Measurements from ENCODE around the gene CCDC167. TPM values are rescaled to one million over a fixed set of nuclear protein-coding genes. Genes with fewer than 3 reads are reported as not detected.

The CCDC167 gene
- total and polyA plus RNA-seq, 12 donors = 17.5 to 103 (median 24.2) TPM

DNA sequence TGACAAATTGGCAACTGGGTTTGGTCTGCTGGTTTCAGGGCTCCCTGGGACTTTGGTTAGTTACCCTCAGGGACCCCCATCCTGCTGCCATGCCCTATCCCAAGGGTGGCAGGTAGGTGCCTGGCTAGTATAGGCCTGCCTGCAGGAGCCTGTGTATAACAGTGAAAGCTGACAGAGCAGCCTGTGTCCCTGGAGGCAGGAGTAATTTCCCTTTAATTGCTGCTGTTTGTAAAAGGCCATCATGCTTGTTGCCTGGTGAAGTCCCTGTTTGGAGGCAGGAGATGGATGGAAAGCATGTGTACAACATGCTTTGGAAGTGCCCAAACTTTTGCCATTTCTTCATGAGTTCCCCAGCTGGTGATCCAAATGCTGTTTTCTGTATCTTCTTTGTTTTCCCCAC lies 36.6 kb downstream of the CCDC167 start:
- ATAC-seq = no peak
- Histone ChIP-seq H3K9me3 (peaks cover 0 to 23% (median 18%) of the 10 kb centered on the region in 11 donors), H3K36me3 (peaks cover 0 to 100% (median 58%) of the 10 kb centered on the region in 9 donors), H3K27ac (no peak overlapping the region), H3K4me1 (no peaks in the 10 kb centered on the region), H3K27me3 (no peaks in the 10 kb centered on the region), H3K4me3 (no peak overlapping the region)
- no peak for DNase-seq
- TF ChIP-seq, protein P1, sequence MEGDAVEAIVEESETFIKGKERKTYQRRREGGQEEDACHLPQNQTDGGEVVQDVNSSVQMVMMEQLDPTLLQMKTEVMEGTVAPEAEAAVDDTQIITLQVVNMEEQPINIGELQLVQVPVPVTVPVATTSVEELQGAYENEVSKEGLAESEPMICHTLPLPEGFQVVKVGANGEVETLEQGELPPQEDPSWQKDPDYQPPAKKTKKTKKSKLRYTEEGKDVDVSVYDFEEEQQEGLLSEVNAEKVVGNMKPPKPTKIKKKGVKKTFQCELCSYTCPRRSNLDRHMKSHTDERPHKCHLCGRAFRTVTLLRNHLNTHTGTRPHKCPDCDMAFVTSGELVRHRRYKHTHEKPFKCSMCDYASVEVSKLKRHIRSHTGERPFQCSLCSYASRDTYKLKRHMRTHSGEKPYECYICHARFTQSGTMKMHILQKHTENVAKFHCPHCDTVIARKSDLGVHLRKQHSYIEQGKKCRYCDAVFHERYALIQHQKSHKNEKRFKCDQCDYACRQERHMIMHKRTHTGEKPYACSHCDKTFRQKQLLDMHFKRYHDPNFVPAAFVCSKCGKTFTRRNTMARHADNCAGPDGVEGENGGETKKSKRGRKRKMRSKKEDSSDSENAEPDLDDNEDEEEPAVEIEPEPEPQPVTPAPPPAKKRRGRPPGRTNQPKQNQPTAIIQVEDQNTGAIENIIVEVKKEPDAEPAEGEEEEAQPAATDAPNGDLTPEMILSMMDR (IDR thresholded peaks at IDR 0.05) = no peak
- intact Hi-C loops (cut with DNase I) = no loop called here

DNA sequence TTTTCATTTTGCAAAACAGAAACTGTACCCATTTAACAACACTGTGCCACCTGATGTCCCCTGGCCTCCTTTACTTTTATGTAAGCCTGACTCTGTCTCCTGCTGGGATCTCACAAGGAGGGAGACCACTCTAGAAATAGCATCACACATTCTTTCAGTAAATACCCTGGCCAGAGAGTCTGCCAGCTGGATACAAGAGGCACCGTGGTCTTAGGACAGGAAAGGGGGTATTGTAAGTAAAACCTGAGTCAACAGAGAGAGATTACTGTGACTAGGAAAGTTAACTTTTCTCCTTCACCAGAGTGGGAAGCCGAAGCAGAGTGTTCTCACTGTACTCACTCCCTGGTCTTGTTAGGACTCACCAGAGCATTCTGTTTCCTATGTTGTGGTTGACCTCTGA lies 38.9 kb downstream of the CCDC167 start:
- Histone ChIP-seq H3K27me3 (no peaks in the 10 kb centered on the region), H3K4me3 (no peak overlapping the region), H3K9me3 (peaks cover 0 to under 1% (median 0%) of the 10 kb centered on the region in 11 donors), H3K27ac (no peak overlapping the region), H3K36me3 (peaks cover 0 to 100% (median 66%) of the 10 kb centered on the region in 9 donors), H3K4me1 (no peaks in the 10 kb centered on the region)
- DNase-seq = no peak
- intact Hi-C loops (cut with DNase I) = no loop called here
- WGBS, 2 donors = 57 to 75% methylated on average over 2 of the region's 2 CpGs
- TF ChIP-seq, protein P1 (IDR thresholded peaks at IDR 0.05) = no peak
- no peak for ATAC-seq

DNA sequence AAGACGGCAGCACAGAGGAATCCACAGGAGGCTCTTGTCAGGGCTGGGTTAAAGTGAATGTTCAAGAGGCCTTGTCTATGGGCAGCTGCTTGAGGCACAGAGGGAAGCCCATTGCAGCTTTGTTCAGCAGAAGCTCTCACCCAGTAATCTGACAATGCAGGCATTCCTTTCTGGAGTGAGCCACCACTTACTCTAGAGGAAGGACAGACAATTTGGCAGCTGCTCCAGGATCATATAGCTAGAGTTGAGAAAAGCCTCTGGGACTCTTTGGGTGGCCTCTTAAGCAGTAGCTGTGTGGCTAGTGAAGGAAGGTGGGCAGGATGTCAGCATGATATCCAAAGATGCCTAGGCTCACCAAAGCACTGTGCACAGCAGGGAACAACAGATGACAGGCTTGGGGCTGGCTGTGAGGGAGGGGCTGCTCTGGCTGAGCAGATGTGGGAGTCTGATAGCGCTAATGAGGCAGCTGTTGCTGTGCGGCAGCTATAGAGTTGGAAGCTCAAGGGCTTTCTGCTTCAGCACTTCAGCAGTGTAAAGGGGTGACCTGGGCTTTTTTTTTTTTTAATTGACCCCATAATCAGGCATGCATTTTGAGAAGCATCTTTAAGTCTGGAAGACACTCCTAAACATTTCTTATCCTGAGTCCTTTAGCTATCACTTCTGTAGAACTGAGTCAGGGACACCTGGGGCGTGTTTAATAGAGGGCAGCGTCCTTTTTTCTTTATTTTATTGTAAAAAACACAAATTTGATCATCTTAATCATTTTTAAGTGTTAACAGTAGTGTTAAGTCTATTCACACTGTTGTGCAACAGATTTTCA lies 39.5 kb downstream of the CCDC167 start:
- H3K9me3 ChIP-seq = no peaks in the 10 kb centered on the region
- TF ChIP-seq, protein P1 (IDR thresholded peaks at IDR 0.05) = no peak
- H3K36me3 ChIP-seq = peaks cover 0 to 100% (median 68%) of the 10 kb centered on the region in 9 donors
- no peaks in the 10 kb centered on the region for H3K27me3 ChIP-seq
- no peak overlapping the region for H3K27ac ChIP-seq
- intact Hi-C loops (cut with DNase I) = no loop called here
- no peak overlapping the region for H3K4me3 ChIP-seq
- ATAC-seq = no peak
- DNase-seq = no peak
- no peaks in the 10 kb centered on the region for H3K4me1 ChIP-seq
- WGBS, 2 donors = 87 to 91% methylated on average over 5 of the region's 5 CpGs

DNA sequence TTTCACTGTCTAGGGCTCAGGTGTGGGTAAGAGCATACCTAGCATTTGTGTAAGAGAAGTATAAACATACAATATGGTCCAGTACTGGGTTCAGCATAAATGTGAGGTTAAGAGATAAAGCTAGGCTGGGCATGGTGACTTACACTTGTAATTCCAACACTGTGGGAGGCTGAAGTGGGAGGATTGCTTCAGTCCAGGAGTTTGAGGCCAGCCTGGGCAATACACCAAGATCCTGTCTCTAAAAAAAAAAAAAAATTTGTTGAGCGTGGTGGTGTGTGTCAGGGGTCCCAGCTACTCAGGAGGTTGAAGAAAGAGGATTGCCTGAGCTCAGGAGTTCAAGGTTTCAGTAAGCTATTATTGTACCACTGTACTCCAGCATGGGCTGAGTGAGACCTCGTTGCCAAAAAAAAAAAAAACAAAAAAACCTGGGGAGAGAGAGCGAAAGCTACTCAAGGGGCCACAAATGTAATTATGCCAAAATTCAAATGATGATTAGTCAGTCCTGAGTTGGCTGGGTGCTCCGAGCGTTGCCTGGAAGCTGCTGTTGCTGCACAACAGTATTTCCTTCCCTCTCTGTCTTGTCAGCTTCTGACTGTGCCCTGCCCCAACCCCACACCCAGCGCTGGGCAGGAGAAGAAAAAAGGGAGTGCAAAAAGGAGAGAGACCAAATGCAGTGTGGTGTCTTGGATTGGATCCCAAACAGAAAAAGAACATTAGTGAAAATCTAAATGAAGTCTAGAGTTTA lies 42.7 kb downstream of the CCDC167 start:
- TF ChIP-seq, protein P1 (IDR thresholded peaks at IDR 0.05) = no peak
- no peak overlapping the region for H3K27ac ChIP-seq
- no peaks in the 10 kb centered on the region for H3K4me1 ChIP-seq
- no peaks in the 10 kb centered on the region for H3K27me3 ChIP-seq
- ATAC-seq (peak in 4 of 8 donors; percentile 49 to 79 (median 66)), DNase-seq (no peak)
- no peak overlapping the region for H3K4me3 ChIP-seq
- intact Hi-C loops (cut with DNase I) = no loop called here
- no peaks in the 10 kb centered on the region for H3K9me3 ChIP-seq
- peaks cover 0 to 100% (median 65%) of the 10 kb centered on the region in 9 donors for H3K36me3 ChIP-seq
- WGBS, 2 donors = 59 to 68% methylated on average over 6 of the region's 6 CpGs
